Stimulated activated CD4-positive, alpha-beta T cell treated with anti-CD3 and anti-CD28 coated beads, Interleukin-2, amount 100 ng/mL, for 24 hours (primary cell): ENCODE results near the gene CAPNS2.
"Not testable (repeated sequence)": the region's sequence is repeated elsewhere in the genome, so short reads cannot be mapped to it uniquely, and the experiment has no call there.

Experiments used
- DNase-seq, 2 donors: peaks; one replicate each; pipeline ENCODE4 v3.0.0-alpha.2; 2020

Gene CAPNS2

DNA sequence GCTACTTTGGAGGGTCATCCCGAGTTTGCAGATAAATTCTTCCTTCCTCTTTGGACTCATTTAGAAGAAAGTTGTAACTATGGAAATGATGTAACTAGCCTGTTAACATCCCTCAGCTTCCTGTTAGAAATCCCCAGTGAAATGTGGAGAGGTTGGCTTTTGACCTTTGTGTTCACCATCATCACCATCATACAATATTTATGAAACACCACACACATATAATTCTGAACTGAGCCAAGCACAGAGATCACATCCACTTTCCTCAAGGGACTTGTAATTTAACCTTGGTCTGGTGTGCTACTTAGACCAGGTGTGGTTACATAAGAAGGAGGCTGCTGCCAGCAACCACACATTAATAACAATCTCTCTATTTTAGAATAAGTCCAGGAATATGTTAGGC is 2.5 kb downstream of the CAPNS2 start:
- no peak for DNase-seq

DNA sequence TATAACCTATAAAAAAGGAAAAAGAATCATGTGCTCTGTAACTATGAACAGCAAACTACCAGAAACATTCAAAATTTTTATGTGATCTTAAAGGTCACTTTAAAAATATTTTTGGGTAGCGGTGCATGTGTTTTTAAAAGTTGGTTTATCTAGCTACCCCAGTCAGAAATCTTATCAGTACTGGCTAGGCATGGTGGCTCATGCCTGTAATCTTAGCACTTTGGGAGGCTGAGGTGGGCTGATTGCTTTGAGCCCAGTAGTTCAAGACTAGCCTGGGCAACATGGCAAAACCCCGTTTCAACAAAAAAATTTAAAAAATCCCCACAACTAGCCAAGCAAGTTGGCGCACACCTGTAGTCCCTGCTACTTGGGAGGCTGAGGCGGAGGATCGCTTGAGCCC is 3.7 kb downstream of the CAPNS2 start:
- DNase-seq, result no peak

DNA sequence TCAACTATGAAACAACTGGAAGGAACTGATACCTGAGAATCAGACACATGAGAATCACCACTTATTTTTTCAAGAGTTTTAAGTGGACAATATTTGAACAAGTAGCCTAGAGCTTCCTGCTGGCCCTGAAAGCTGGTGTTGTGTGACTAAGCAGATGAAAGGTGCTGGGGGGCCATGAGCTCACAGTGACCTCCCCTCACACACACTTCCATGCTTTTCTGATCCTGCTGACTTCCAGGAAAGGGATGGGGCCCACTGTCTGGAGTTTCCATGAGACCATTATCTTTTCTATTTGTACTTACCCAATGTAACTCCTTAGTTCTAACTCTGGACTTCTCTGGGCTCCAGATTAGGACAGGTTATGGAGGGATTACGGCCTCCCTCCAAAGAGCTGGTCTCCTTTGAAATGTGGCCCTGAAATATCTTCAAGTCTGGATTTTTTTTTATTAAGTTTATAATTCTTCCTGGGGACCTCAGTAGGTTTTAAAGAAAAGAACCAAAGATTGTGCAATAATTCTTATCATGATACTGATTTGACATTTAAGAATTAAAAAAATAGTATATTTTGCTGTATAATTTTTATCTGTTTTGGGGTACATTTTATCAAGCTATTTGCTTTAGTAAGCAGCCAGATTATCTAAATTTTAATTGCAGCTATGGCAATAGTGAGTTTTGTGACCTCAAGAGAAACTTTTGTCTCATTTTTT is 4.9 kb downstream of the CAPNS2 start:
- no peak for DNase-seq

DNA sequence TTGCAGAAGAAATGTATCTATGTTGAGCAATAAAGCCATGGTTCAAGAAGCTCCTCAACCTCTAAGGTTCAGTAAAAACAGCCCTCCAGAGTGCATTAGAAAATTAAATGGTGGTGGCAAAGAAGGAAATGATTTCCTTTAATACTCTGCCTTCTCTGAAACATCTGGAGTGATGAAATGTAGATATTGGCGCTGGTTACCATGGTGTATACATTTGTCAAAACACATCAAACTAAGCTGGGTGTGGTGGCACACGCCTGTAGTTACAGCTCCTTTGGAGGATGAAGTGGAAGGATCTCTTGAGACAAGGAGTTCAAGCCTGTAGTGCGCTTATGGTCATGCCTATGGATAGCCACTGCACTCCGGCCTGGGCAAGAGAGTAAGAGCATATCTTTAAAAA is 6.0 kb downstream of the CAPNS2 start:
- DNase-seq, result no peak

DNA sequence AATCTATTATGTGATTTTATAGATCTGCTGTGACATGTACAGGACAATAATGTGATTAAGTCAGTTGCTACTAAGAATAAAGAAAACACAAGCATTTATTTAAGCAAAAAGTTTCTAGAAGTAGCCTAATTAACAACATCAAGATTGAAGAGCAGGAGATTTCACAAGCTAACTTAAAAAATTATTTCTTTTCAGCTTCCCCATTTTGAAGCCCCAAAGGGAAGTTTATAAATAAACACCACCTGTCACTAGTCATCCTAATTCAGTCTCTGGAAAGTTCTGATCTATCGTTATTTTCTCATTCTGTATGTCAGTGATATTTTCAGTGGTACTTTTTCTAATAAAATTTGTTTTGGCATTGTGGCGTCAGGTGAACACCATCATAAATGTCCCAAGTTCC is 8.3 kb downstream of the CAPNS2 start:
- DNase-seq, result no peak

DNA sequence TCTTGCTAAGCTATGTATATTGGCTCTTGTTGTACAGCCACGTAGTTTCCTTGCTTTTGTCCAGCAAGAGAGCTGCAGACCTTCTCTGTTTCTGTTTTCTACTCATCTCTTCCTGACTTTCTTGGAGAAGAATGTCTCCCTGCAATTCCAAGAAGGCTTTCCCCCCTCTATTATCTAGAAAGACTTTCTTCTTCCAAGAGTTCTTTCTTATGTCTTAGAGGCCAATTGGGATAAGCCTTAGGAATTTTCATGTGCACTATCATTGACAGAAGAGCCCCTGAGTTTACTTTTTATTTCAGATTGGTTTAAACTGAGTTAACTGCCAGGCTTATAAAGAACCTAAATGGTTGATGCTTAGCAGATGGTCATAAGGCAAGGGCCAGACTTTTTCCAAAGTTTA is 9.0 kb downstream of the CAPNS2 start:
- no peak for DNase-seq

DNA sequence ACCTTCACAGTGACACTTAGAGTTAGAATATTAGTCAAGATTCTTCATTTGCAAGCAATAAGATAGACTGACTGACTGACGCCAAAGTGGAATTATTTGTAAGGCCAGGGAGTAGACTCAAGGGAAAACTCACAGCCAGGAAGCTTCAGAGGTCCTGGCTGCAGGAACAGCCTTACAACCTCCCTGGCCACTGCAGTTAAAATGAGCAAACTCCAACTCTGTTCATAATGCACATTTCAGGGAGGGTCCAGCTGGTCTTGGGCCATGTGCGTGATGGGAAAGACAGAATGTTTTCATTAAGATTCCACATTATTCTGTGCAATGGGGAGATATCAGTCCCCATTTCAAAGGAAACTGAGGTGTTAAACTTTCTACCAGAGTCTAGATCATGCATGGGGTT is 9.9 kb downstream of the CAPNS2 start:
- no peak for DNase-seq

DNA sequence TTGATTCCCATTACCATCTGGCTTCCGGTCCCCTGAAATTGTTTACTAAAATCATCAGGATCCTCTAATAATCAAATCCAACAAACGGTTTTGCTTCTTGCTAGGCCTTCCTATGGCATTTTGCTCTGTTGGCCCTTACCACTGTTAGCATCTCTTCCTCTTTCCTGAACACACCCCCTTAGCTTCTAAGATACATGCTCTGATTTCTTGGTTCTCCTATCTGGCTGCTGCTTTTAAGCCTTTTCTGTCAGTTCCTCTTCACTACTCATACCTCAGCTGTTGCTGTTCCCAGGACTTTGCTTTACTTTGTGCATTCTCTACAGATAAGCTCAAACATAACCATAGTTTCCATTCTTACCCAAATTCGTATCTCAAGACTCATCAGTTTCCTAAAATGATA is 11.4 kb downstream of the CAPNS2 start:
- no peak for DNase-seq

DNA sequence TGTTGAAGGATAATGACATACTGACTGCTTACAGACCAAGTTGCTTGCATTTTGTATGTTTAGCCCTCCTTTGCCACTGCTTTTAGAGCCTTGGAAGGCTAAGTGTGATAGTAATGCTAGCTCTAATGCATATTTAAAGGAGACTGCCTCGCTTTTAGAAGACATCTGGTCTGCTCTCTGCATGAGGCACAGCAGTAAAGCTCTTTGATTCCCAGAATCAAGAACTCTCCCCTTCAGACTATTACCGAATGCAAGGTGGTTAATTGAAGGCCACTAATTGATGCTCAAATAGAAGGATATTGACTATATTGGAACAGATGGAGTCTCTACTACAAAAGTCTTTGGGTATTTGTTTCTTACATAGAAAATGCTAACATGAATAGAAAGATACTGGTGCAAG is 19.1 kb downstream of the CAPNS2 start:
- DNase-seq, result no peak

DNA sequence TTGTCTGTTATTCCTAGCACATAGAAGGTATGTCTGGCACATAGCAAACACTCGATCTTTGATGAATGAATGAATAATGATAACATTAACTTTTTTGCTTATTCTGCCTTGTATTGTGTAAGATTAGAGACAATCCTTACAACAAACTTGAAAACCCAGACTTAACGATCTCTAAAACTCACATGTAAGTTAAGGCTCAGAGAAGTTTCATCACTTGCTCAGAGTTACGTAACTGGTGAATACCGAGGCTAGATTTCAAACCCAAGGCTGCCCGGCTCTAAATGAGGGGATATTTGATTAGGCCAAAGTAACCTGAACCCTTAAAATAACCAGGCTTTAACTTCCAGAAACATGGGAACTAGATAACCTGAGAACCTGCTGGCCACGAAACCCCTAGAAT is 22.3 kb downstream of the CAPNS2 start:
- no peak for DNase-seq

DNA sequence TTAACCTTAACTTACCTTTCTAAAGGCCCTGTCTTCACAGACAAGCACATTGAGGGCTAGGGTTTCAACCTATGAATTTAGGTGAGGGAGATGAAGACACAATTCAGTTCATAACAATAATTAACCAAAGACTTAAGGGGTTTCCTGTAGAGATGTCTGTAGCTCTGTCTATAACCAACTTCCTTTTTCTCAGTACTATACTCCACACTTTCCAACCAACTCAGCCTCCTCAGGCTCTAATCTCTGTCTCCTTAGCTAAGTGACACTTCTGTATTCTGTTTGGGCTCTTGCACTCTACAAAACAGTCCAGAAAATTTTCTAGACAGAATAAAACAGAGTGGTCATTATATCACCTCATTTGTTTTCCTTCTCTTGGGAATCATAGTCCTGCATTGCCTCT is 25.8 kb downstream of the CAPNS2 start:
- no peak for DNase-seq

DNA sequence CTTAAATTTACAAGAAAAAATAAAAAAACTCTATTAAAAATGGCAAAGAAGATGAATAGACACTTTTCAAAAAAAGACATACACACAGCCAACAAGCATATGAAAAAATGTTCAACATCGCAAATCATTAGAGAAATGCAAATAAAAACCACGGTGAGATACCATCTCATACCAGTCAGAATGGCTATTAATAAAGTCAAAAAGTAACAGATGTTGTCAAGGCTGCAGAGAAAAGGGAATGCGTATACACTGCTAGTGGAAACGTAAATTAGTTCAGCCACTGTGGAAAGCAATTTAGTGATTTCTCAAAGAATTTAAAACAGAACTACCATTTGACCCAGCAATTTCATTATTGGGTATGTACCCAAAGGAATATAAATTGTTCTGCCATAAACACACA is 31.4 kb downstream of the CAPNS2 start:
- DNase-seq, result no peak

DNA sequence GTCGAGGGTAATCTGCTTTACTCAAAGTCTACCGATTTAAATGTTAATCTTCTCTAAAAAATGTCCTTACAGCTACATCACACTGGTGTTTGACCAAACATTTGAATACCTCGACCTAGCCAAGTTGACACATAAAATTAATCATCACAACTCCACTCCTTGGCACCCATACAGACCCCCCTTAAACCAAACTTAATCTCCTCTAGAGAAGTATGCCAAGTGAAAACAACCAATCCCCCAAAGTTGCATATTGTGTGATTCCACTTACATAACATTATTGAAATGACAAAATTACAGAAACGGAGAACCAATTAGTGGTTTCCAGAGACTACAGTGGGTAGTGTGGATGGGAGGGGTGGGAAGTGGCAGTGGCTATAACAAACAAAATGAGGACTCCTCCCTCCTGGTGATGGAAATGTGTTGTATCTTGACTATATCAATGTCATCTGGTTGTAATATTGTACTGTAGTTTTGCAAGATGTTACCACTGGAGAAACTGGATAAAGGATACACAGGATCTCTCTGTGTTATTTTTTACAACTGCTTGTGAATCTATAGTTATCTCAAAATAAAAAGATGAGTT is 39.4 kb downstream of the CAPNS2 start:
- no peak for DNase-seq

DNA sequence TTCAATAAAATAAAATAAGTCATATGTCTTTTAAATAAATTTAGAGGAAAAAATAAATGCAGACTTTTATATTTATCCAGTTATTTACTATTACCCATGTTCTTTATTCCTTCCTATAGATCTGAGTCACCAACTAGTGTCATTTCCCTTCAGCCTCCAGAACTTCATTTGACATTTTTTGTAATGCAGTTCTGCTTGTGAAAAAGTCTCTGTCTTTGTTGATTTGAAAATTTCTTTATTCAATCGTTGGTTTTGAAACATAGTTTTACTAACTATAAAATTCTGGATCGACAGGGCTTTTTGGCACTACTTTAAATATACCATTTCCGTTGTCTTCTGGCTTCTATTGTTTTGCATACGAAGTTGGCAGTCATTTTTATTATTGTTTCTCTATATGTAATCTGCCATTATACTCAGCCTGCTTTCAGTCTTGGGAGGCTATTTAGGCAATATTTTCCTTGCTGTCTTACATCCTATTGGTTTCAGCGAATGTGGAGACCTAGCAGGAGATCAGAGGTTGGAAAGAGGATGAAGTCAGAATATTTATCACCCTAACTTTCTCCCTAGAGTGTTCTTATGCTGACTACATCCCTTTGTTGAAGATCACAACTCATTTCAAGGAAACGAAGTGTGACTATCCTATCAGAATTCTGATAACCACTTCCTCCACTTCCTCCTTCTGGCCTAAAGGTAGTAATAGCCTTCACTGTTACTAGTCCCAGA is 47.3 kb downstream of the CAPNS2 start:
- no peak for DNase-seq

DNA sequence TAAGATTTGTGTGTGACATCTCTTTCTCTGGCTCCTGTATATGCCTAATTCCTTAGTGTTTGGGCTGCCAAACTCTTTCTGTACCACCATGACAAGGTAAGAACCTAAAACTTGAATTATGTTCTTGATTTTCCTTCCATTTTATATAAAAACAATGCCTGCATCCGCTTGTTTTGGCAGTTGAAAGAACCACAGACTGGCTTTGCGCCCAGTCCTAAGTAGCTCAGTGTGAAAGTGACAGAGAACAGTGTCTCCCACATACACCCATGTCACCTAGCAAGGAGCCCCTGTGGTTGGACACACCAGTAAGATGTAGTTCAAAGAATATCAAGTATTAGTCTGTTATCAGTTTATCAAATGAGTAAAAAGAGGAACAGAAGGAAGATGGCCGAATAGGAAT is 48.6 kb downstream of the CAPNS2 start:
- DNase-seq, result no peak

DNA sequence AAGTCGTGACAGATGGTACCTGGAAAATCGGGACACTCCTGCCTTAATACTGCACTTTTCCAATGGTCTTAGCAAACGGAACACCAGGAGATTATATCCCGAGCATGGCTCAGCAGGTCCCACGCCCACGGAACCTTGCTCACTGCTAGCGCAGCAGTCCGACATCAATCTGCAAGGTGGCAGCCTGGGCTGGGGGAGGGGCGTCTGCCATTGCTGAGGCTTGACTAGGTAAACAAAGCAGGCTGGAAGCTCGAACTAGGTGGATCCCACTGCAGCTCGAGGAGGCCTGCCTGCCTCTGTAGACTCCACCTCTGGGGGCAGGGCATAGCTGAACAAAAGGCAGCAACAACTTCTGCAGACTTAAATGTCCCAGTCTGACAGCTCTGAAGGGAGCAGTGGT is 49.2 kb downstream of the CAPNS2 start:
- DNase-seq, result not testable (repeated sequence)
